Lower leg skin (tissue), 4 donors: Measurements from ENCODE around the gene ESRRB. TPM values are rescaled to one million over a fixed set of nuclear protein-coding genes. Genes with fewer than 3 reads are reported as not detected.

Experiments used
- DNase-seq, 2 donors: peaks; one replicate each; pipeline ENCODE4 v3.0.0-alpha.2; 2019; ENCODE audit warnings: low spot score in 2 of 2
- H3K4me3 ChIP-seq: fragments of 200-600 bp; sonication (generic); 2 replicates; pipeline ENCODE4 v1.5.1; 2017; ENCODE audit warnings: mild to moderate bottlenecking, low read depth; ENCODE audit not compliant: poor library complexity, severe bottlenecking
- POLR2A ChIP-seq, 2 donors: fragments of 450-650 bp; IDR thresholded peaks; one replicate each; pipeline ENCODE4 v1.6.1; 2016 to 2017; ENCODE audit warnings: antibody characterized with exemption in 2 of 2, mild to moderate bottlenecking in 1 of 2, moderate library complexity in 1 of 2
- WGBS, 2 donors: methylation state at CpG; one replicate each; pipeline ENCODE4 v1.1.5; 2018; 5-methylcytosine and 5-hydroxymethylcytosine counted together
- intact Hi-C: fragments of 100-400 bp; cut with DNase I; formaldehyde crosslinking; loops from one replicate; pipeline ENCODE4 v1.15.0; 2023; ENCODE audit warnings: low total_unique reads
- total RNA-seq, 4 donors: library from RNA; depleted of rRNA; stranded (reverse); fragments of >200 nt; gene quantifications; one replicate each; pipeline ENCODE4 v1.1.0, GENCODE V29; 2016
- TF ChIP-seq, protein P1 (sequence below), 3 donors: fragments of 450-650 bp; IDR thresholded peaks; one replicate each; pipeline ENCODE4 v1.5.1; 2016; ENCODE audit warnings: antibody characterized with exemption in 3 of 3, mild to moderate bottlenecking in 3 of 3, moderate library complexity in 2 of 3

The ESRRB gene
- total RNA-seq, 4 donors from 2014 or later, result 0.08 to 1.1 (median 0.19) TPM; not detected in 1

DNA sequence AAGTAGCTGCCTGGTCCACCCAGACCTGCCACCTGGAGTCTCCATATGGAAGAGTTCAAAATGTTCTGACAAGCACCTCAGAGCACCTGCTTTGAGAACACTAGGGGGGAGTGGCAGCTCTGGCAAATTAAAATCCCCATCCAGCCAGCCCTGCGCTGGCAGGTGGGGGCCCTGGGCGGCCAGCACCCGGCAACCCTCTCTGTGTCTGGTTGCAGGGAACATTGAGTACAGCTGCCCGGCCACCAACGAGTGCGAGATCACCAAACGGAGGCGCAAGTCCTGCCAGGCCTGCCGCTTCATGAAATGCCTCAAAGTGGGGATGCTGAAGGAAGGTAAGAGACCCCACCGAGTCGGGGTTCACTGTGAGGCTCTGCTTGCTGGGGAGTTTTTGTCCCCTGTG lies 86.4 kb downstream of the ESRRB start:
- intact Hi-C loops, result no loop called here
- WGBS, 2 donors, result 92% methylated on average over 10 to 11 of the region's 11 CpGs
- TF ChIP-seq, protein P1, sequence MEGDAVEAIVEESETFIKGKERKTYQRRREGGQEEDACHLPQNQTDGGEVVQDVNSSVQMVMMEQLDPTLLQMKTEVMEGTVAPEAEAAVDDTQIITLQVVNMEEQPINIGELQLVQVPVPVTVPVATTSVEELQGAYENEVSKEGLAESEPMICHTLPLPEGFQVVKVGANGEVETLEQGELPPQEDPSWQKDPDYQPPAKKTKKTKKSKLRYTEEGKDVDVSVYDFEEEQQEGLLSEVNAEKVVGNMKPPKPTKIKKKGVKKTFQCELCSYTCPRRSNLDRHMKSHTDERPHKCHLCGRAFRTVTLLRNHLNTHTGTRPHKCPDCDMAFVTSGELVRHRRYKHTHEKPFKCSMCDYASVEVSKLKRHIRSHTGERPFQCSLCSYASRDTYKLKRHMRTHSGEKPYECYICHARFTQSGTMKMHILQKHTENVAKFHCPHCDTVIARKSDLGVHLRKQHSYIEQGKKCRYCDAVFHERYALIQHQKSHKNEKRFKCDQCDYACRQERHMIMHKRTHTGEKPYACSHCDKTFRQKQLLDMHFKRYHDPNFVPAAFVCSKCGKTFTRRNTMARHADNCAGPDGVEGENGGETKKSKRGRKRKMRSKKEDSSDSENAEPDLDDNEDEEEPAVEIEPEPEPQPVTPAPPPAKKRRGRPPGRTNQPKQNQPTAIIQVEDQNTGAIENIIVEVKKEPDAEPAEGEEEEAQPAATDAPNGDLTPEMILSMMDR (IDR thresholded peaks at IDR 0.05), result no peak
- TF ChIP-seq POLR2A (IDR thresholded peaks at IDR 0.05), result no peak
- no peak overlapping the region for H3K4me3 ChIP-seq
- no peak for DNase-seq

DNA sequence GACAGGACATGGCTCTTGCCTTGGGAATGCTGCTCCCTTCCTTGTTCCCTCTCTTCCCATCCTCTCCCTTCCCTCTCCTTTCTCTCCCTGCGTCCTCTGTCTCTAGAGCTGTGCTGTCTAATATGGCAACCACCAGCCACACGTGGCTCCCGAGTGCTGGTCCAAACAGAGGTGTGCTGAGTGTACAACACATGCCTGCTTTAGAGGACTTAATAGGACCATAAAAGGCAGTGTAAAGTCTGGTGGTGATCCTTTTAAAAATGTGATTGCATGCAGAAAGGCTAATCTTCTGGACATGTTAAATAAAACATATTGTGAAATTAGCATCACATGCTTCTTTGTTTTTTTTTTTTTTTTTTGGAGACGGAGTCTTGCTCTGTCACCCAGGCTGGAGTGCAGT lies 87.2 kb downstream of the ESRRB start:
- no peak overlapping the region for H3K4me3 ChIP-seq
- TF ChIP-seq, protein P1 (IDR thresholded peaks at IDR 0.05), result no peak
- no peak for TF ChIP-seq POLR2A (IDR thresholded peaks at IDR 0.05)
- intact Hi-C loops, result no loop called here
- DNase-seq, result no peak
- WGBS, 2 donors, result 75% methylated on average over 4 of the region's 4 CpGs

DNA sequence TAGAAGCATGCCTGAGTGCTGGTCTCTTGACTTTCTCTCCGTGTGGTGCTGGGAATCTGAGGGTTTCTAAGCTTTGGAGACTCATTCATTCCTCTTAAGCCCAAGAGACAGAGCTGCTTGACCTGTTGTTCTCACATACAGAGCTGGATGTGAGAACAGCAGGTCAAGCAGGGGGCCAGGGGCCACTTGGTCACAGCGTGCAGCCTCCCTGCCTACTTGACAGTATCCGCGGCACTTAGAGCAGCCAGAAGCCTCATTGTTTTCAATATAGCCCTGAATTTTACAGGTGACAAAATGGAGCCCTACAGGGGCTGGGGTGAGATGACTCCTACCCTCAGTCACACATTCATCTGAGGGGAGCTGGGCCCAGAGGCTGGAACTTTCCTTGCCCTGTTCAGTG lies 88.9 kb downstream of the ESRRB start:
- 80 to 84% methylated on average over 4 of the region's 4 CpGs for WGBS, 2 donors
- no peak overlapping the region for H3K4me3 ChIP-seq
- intact Hi-C loops, result no loop called here
- no peak for DNase-seq
- TF ChIP-seq, protein P1 (IDR thresholded peaks at IDR 0.05), result no peak
- no peak for TF ChIP-seq POLR2A (IDR thresholded peaks at IDR 0.05)

DNA sequence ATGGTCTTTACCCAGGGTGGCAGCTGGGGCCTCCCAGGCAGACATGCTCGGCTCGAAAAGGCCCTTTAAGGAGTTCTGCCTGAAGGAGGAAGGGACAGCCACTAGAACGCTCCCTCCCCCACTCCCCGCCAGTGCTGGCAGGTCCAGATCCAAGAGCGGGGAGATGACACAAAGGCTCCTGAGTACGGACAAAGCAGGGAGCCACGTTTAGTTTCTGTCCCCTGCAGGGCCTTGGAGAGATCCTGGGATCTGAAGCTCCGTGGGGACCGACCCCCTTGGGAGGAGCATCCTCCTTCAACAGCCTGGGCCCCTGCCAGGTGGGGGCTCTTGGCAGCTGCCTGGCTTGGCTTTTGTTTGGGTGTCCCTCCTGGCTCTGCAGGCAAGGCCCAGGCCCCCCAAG lies 89.7 kb downstream of the ESRRB start:
- intact Hi-C loops, result no loop called here
- TF ChIP-seq, protein P1 (IDR thresholded peaks at IDR 0.05), result no peak
- TF ChIP-seq POLR2A (IDR thresholded peaks at IDR 0.05), result no peak
- DNase-seq, result no peak
- no peak overlapping the region for H3K4me3 ChIP-seq
- 59 to 76% methylated on average over 4 to 7 of the region's 9 CpGs for WGBS, 2 donors

DNA sequence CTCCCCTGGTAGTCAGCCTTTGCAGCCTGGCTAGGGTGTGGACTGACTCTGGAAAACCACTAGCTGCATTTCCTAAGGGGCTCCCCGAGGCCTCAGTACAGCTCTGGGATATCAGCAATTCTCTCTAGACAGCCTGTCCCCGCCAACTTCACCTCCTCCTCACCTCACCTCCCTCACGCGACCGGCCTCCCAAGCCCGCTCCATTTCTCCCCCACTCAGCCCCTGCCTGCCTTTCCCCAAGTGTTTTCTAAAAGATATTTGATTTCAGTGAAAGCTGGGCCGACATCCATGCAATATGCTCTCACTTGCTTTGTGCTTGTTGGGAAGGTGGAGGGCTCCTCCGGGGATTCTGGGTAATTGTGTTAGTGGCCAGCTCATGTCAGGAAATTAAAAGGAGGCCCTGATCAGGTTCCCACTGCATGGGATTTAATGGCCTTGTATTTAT lies 91.8 kb downstream of the ESRRB start:
- H3K4me3 ChIP-seq, result no peak overlapping the region
- no peak for DNase-seq
- TF ChIP-seq POLR2A (IDR thresholded peaks at IDR 0.05), result no peak
- TF ChIP-seq, protein P1 (IDR thresholded peaks at IDR 0.05), result no peak
- intact Hi-C loops, result no loop called here
- 69 to 79% methylated on average over 8 of the region's 8 CpGs for WGBS, 2 donors

DNA sequence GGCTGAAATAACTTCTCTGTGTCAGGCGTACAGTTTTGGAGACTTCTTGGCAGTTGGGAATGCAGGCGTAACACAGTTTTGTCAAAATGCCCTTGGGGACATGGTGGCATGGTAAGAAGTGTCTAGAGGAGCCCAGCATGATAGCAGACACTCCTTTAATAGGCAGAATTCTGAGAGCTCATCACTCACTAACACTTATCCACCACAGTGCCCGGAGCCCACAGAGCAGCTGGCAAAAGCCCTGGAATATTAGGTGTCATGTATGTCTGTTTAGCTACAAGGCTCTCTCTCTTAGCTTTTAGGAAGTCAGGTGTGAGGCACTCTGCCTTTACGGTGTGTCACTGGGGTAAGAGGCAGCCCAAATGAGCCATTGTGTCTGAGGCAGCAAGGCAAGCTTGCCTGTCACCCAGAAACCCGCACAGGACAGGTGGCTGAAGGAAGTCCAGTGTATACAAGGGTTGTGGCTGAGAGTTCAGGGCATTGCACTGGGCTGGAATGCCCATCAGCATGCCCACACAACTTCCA lies 96.3 kb downstream of the ESRRB start:
- DNase-seq, result no peak
- WGBS, 2 donors, result 87 to 89% methylated on average over 5 of the region's 5 CpGs
- TF ChIP-seq, protein P1 (IDR thresholded peaks at IDR 0.05), result no peak
- TF ChIP-seq POLR2A (IDR thresholded peaks at IDR 0.05), result no peak
- intact Hi-C loops, result no loop called here
- no peak overlapping the region for H3K4me3 ChIP-seq
